OCI-LY7 (cell line): Measurements from ENCODE around the gene LAPTM5. TPM values are rescaled to one million over a fixed set of nuclear protein-coding genes. Genes with fewer than 3 reads are reported as not detected.

Source experiments
- BruUV-seq: library from RNA; stranded (reverse); fragments of 400-500 nt; replicated peaks from 2 replicates; lab custom pipeline; 2021; lab: Mats Ljungman, UMichigan
- CTCF ChIA-PET: fragments of 300-600 bp; sonication (Branson Sonifier 250); formaldehyde crosslinking; loops from one replicate; lab custom pipeline; 2022; ENCODE audit warnings: antibody characterized with exemption; ENCODE audit not compliant: unreplicated experiment; lab: Charles Lee
- POLR2A ChIA-PET: fragments of 300-600 bp; sonication (Branson Sonifier 250); formaldehyde crosslinking; loops from one replicate; lab custom pipeline; 2022; ENCODE audit warnings: antibody characterized with exemption; lab: Charles Lee
- DNase-seq: peaks from one replicate; pipeline ENCODE4 v3.0.0-alpha.2; 2015; ENCODE audit warnings: low spot score
- H2AFZ ChIP-seq: fragments of 200-600 bp; sonication (generic), shearing (Covaris generic); 2 replicates; pipeline ENCODE4 v1.6.1; 2014; ENCODE audit warnings: mild to moderate bottlenecking, antibody characterized with exemption, low read length, moderate library complexity
- H3K27ac ChIP-seq: fragments of 200-600 bp; sonication (generic); 2 replicates; pipeline ENCODE4 v1.5.1; 2014; ENCODE audit warnings: mixed run types, low read depth, mild to moderate bottlenecking, moderate library complexity, low read length, inconsistent platforms; ENCODE audit not compliant: poor library complexity, severe bottlenecking
- H3K36me3 ChIP-seq: fragments of 200-600 bp; sonication (generic); 2 replicates; pipeline ENCODE4 v1.6.1; 2014; ENCODE audit warnings: mild to moderate bottlenecking, antibody characterized with exemption, low read length, moderate library complexity, mixed read lengths; ENCODE audit not compliant: insufficient read depth
- H3K4me1 ChIP-seq: fragments of 200-600 bp; sonication (generic); 2 replicates; pipeline ENCODE4 v1.5.1; 2014; ENCODE audit warnings: mild to moderate bottlenecking, low read length; ENCODE audit not compliant: insufficient read depth, poor library complexity, severe bottlenecking
- H3K4me2 ChIP-seq: fragments of 200-600 bp; sonication (generic); 2 replicates; pipeline ENCODE4 v1.6.1; 2014; ENCODE audit warnings: mild to moderate bottlenecking, low read length
- H3K4me3 ChIP-seq: fragments of 200-600 bp; sonication (generic); 2 replicates; pipeline ENCODE4 v1.5.1; 2014; ENCODE audit warnings: mild to moderate bottlenecking, low read depth, low read length; ENCODE audit not compliant: poor library complexity, severe bottlenecking
- H3K79me2 ChIP-seq: fragments of 200-600 bp; sonication (generic); 2 replicates; pipeline ENCODE4 v1.6.1; 2016; ENCODE audit warnings: low read depth, mild to moderate bottlenecking, low read length, moderate library complexity, mixed read lengths; ENCODE audit not compliant: insufficient read depth
- H3K9me2 ChIP-seq: fragments of 200-600 bp; sonication (generic); 2 replicates; pipeline ENCODE4 v1.6.1; 2016; ENCODE audit warnings: mild to moderate bottlenecking, low read length, mixed read lengths; ENCODE audit not compliant: insufficient read depth
- H3K9me3 ChIP-seq: fragments of 200-600 bp; sonication (generic); 2 replicates; pipeline ENCODE4 v1.6.1; 2014; ENCODE audit warnings: mild to moderate bottlenecking, mixed run types, low read length, mixed read lengths
- H4K20me1 ChIP-seq: fragments of 200-600 bp; sonication (generic); 2 replicates; pipeline ENCODE4 v1.6.1; 2014; ENCODE audit warnings: mild to moderate bottlenecking, antibody characterized with exemption, low read length, moderate library complexity, mixed read lengths; ENCODE audit not compliant: insufficient read depth
- CTCF ChIP-seq: fragments of 200-600 bp; sonication (generic); conservative IDR thresholded peaks from 2 replicates; pipeline ENCODE4 v1.5.1; 2014; ENCODE audit warnings: mild to moderate bottlenecking, antibody characterized with exemption, low read length, moderate library complexity, mixed read lengths
- EZH2phosphoT487 ChIP-seq: fragments of 200-600 bp; sonication (generic); IDR thresholded peaks from 2 replicates; pipeline ENCODE4 v1.6.1; 2018; ENCODE audit warnings: low read depth, borderline replicate concordance, mild to moderate bottlenecking, mixed run types, antibody characterized with exemption, low read length, moderate library complexity, mixed read lengths
- intact Hi-C: fragments of 100-400 bp; cut with micrococcal nuclease; formaldehyde crosslinking; loops from one replicate; pipeline ENCODE4 v1.10.0; 2022; ENCODE audit not compliant: unreplicated experiment
- total RNA-seq, 2 experiments: library from RNA; depleted of rRNA in 1 of 2; stranded (reverse); fragments of >200 nt in 1 of 2; shearing (Covaris generic) in 1 of 2; gene quantifications; 2 replicates each; pipeline ENCODE4 v1.2.3, GENCODE V29; 2014 to 2022

LAPTM5 gene
- total RNA-seq, 2 experiments from 2014 or later, result 113 to 137 TPM

- peaks cover 4% of the 10 kb centered on the region; the same call in 1 of the 2 replicates for H3K79me2 ChIP-seq
- peak overlapping the region; percentile 99 for H3K27ac ChIP-seq
- peaks cover 99% of the 10 kb centered on the region for H3K4me1 ChIP-seq
- intact Hi-C loops, result no loop called here
- peak overlapping the region; percentile 69 for H3K4me3 ChIP-seq
- BruUV-seq, result no TSS peak
- TF ChIP-seq EZH2phosphoT487, result no peak
- no peak for TF ChIP-seq CTCF
- no peaks in the 10 kb centered on the region for H3K9me3 ChIP-seq
- CTCF ChIA-PET, result interaction anchor here (0.6 to 1.3 kb wide), 3 partner anchors 12 to 45 kb away, joined by 4 to 9 read pairs (median 4); no protein-coding TSS in a partner anchor
- POLR2A ChIA-PET, result interaction anchor here (1.0 to 3.7 kb wide), 3 partner anchors 12 to 23 kb away, joined by 3 to 55 read pairs (median 5); no protein-coding TSS in a partner anchor
- no peak overlapping the region for H2AFZ ChIP-seq
- H3K36me3 ChIP-seq, result no peaks in the 10 kb centered on the region
- H3K9me2 ChIP-seq, result no peaks in the 10 kb centered on the region
- H3K4me2 ChIP-seq, result peak overlapping the region; percentile 91
- H4K20me1 ChIP-seq, result peaks cover 9% of the 10 kb centered on the region
- no peak for DNase-seq
Measured at GRCh38 chr1:30756206-30756544, 1.4 kb downstream of the LAPTM5 start.

GRCh38 chr1:30755746-30756145, 1.8 kb downstream of the LAPTM5 start:
- TF ChIP-seq CTCF (peak; percentile 31; the same call in 1 of the 2 replicates), EZH2phosphoT487 (no peak)
- peaks cover 4% of the 10 kb centered on the region; the same call in 1 of the 2 replicates for H3K79me2 ChIP-seq
- H3K9me3 ChIP-seq, result no peaks in the 10 kb centered on the region
- H3K4me3 ChIP-seq, result peak overlapping the region; percentile 69
- H3K36me3 ChIP-seq, result no peaks in the 10 kb centered on the region
- POLR2A ChIA-PET, result interaction anchor here (1.0 to 3.7 kb wide), 2 partner anchors 11 to 24 kb away, joined by 3 to 55 read pairs; no protein-coding TSS in a partner anchor
- CTCF ChIA-PET, result interaction anchor here (0.6 to 1.1 kb wide), 2 partner anchors 36 to 46 kb away, joined by 4 to 9 read pairs; no protein-coding TSS in a partner anchor
- intact Hi-C loops, result no loop called here
- peak overlapping the region; percentile 91 for H3K4me2 ChIP-seq
- no peak for DNase-seq
- H4K20me1 ChIP-seq, result peaks cover 9% of the 10 kb centered on the region
- peaks cover 99% of the 10 kb centered on the region for H3K4me1 ChIP-seq
- no peaks in the 10 kb centered on the region for H3K9me2 ChIP-seq
- H2AFZ ChIP-seq, result no peak overlapping the region
- BruUV-seq, result no TSS peak
- peak overlapping the region; percentile 99 for H3K27ac ChIP-seq

- BruUV-seq, result no TSS peak
- POLR2A ChIA-PET, result interaction anchor here (1.0 to 3.7 kb wide), 3 partner anchors 11 to 25 kb away, joined by 3 to 55 read pairs (median 6); no protein-coding TSS in a partner anchor
- Histone ChIP-seq H3K9me3 (no peaks in the 10 kb centered on the region), H2AFZ (no peak overlapping the region), H3K4me3 (peak overlapping the region; percentile 69), H3K79me2 (peaks cover 4% of the 10 kb centered on the region; the same call in 1 of the 2 replicates), H3K36me3 (no peaks in the 10 kb centered on the region), H3K4me2 (peak overlapping the region; percentile 91), H3K4me1 (peaks cover 99% of the 10 kb centered on the region), H3K9me2 (no peaks in the 10 kb centered on the region), H3K27ac (peak overlapping the region; percentile 99), H4K20me1 (peaks cover 9% of the 10 kb centered on the region)
- intact Hi-C loops, result no loop called here
- no peak for TF ChIP-seq EZH2phosphoT487
- TF ChIP-seq CTCF, result no peak
- CTCF ChIA-PET, result interaction anchor here (1.0 to 1.3 kb wide), 5 partner anchors 12 to 37 kb away, joined by 3 to 9 read pairs (median 5); no protein-coding TSS in a partner anchor
- no peak for DNase-seq
Measured at GRCh38 chr1:30755334-30755733, 2.2 kb downstream of the LAPTM5 start.
